ENCODE measurements around the gene HOTAIR.

HOTAIR gene

GRCh38 chr12:54002278-54002914 lies 27.6 kb upstream of the HOTAIR start:
- DNase-seq (ENCODE audit: low read depth): no peak
- no peak for TF ChIP-seq CTCF (IDR thresholded peaks at IDR 0.05; ENCODE audit: insufficient read depth, low read depth, low read length, missing control alignments)
- no peak overlapping the region for H3K4me3 ChIP-seq (ENCODE audit: low read length)

- no peak for TF ChIP-seq CTCF (IDR thresholded peaks at IDR 0.05; ENCODE audit: insufficient read depth, low read depth, low read length, missing control alignments)
- no peak overlapping the region for H3K4me3 ChIP-seq (ENCODE audit: low read length)
- DNase-seq (ENCODE audit: low read depth): no peak
Measured at GRCh38 chr12:54001283-54002187, 26.8 kb upstream of the HOTAIR start.

- no peak for DNase-seq (ENCODE audit: low read depth)
- peak within 1 kb of the TSS; percentile 33 for H3K4me3 ChIP-seq (ENCODE audit: low read length)
- no peak for TF ChIP-seq CTCF (IDR thresholded peaks at IDR 0.05; ENCODE audit: insufficient read depth, low read depth, low read length, missing control alignments)
Measured at GRCh38 chr12:54000116-54001114, 25.7 kb upstream of the HOTAIR start, which contains the start of gene HOXC9. Gene HOXC9, plus strand, starts transcription at chr12:54000161. Its CDS starts 28 bp downstream, at chr12:54000189.

- no peak for TF ChIP-seq CTCF (IDR thresholded peaks at IDR 0.05; ENCODE audit: insufficient read depth, low read depth, low read length, missing control alignments)
- H3K4me3 ChIP-seq (ENCODE audit: low read length): peak overlapping the region; percentile 33
- DNase-seq (ENCODE audit: low read depth): peak; percentile 60
Measured at GRCh38 chr12:53999559-54000115, 24.9 kb upstream of the HOTAIR start.

GRCh38 chr12:53998900-53999236 lies 24.1 kb upstream of the HOTAIR start:
- no peak for TF ChIP-seq CTCF (IDR thresholded peaks at IDR 0.05; ENCODE audit: insufficient read depth, low read depth, low read length, missing control alignments)
- DNase-seq (ENCODE audit: low read depth): no peak
- no peak overlapping the region for H3K4me3 ChIP-seq (ENCODE audit: low read length)
